DMS79 (cell line): ENCODE results near the gene IL6R.

Experiments used
- DNase-seq: peaks from one replicate; lab custom pipeline; 2025; lab: John Stamatoyannopoulos, UW

IL6R gene

GRCh38 chr1:154427173-154428139, 22.3 kb downstream of the IL6R start:
- no peak for DNase-seq

- no peak for DNase-seq
Observed at GRCh38 chr1:154429118-154429517, 24.0 kb downstream of the IL6R start.

GRCh38 chr1:154429841-154430611, 24.9 kb downstream of the IL6R start:
- DNase-seq, result no peak

GRCh38 chr1:154430903-154431302, 25.8 kb downstream of the IL6R start:
- DNase-seq, result no peak

- DNase-seq, result no peak
Observed at GRCh38 chr1:154431586-154432373, 26.6 kb downstream of the IL6R start.

- DNase-seq, result no peak
Observed at GRCh38 chr1:154433161-154433764, 28.1 kb downstream of the IL6R start.

GRCh38 chr1:154434346-154435085, 29.4 kb downstream of the IL6R start:
- no peak for DNase-seq

- DNase-seq, result no peak
Observed at GRCh38 chr1:154435599-154436200, 30.6 kb downstream of the IL6R start.

GRCh38 chr1:154436433-154436832, 31.3 kb downstream of the IL6R start:
- no peak for DNase-seq

- DNase-seq, result no peak
Observed at GRCh38 chr1:154440036-154440804, 35.1 kb downstream of the IL6R start.

GRCh38 chr1:154441241-154441888, 36.2 kb downstream of the IL6R start:
- no peak for DNase-seq

GRCh38 chr1:154442006-154442740, 37.0 kb downstream of the IL6R start:
- no peak for DNase-seq

- no peak for DNase-seq
Observed at GRCh38 chr1:154443274-154444013, 38.3 kb downstream of the IL6R start.

GRCh38 chr1:154445040-154445472, 39.9 kb downstream of the IL6R start:
- no peak for DNase-seq

GRCh38 chr1:154446292-154446691, 41.1 kb downstream of the IL6R start:
- DNase-seq, result no peak

- DNase-seq, result no peak
Observed at GRCh38 chr1:154446789-154447188, 41.6 kb downstream of the IL6R start.

- DNase-seq, result no peak
Observed at GRCh38 chr1:154448331-154448811, 43.2 kb downstream of the IL6R start.

- no peak for DNase-seq
Observed at GRCh38 chr1:154453161-154453560, 48.0 kb downstream of the IL6R start.
